ENCODE measurements around the gene PRMT1. TPM values are rescaled to one million over a fixed set of nuclear protein-coding genes. Genes with fewer than 3 reads are reported as not detected.
"Not testable (repeated sequence)": the region's sequence is repeated elsewhere in the genome, so short reads cannot be mapped to it uniquely, and the experiment has no call there.

PRMT1 gene
- total RNA-seq, 1 experiment from 2014 or later, result 536 TPM

GRCh38 chr19:49718991-49719390, 41.9 kb downstream of the PRMT1 start:
- BruUV-seq (replicated peaks), result no TSS peak
- H3K27me3 ChIP-seq (replicated peaks; ENCODE audit: insufficient read depth, low read depth, low read length, poor library complexity), result no peaks in the 10 kb centered on the region
- no peaks in the 10 kb centered on the region for H3K9me3 ChIP-seq (ENCODE audit: low read depth, low read length, poor library complexity, severe bottlenecking)
- ChIA-PET POLR2A (ENCODE audit: low non-redundant PET) (no interaction called here), CTCF (interaction anchor here (0.6 to 0.8 kb wide), 2 partner anchors 32 to 332 kb away, joined by 3 to 9 read pairs; no protein-coding TSS in a partner anchor)
- no peaks in the 10 kb centered on the region for H3K36me3 ChIP-seq (ENCODE audit: insufficient read depth, low read length, poor library complexity, severe bottlenecking)
- no peak overlapping the region for H3K4me3 ChIP-seq (ENCODE audit: low read depth, low read length, poor library complexity, severe bottlenecking)
- intact Hi-C loops (cut with micrococcal nuclease; ENCODE audit: unreplicated experiment), result no loop called here
- TF ChIP-seq, protein P1, sequence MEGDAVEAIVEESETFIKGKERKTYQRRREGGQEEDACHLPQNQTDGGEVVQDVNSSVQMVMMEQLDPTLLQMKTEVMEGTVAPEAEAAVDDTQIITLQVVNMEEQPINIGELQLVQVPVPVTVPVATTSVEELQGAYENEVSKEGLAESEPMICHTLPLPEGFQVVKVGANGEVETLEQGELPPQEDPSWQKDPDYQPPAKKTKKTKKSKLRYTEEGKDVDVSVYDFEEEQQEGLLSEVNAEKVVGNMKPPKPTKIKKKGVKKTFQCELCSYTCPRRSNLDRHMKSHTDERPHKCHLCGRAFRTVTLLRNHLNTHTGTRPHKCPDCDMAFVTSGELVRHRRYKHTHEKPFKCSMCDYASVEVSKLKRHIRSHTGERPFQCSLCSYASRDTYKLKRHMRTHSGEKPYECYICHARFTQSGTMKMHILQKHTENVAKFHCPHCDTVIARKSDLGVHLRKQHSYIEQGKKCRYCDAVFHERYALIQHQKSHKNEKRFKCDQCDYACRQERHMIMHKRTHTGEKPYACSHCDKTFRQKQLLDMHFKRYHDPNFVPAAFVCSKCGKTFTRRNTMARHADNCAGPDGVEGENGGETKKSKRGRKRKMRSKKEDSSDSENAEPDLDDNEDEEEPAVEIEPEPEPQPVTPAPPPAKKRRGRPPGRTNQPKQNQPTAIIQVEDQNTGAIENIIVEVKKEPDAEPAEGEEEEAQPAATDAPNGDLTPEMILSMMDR (conservative IDR thresholded peaks at IDR 0.05; ENCODE audit: low read depth, low read length), result no peak
- TF ChIP-seq EZH2 (IDR thresholded peaks at IDR 0.05; ENCODE audit: borderline replicate concordance, low read depth, low read length, poor library complexity, severe bottlenecking), result no peak
- no peaks in the 10 kb centered on the region for H3K4me1 ChIP-seq (ENCODE audit: insufficient read depth, low read length, poor library complexity, severe bottlenecking)
- no peak overlapping the region for H3K27ac ChIP-seq (ENCODE audit: low read depth, low read length, poor library complexity, severe bottlenecking)
- DNase-seq (ENCODE audit: low spot score), result no peak

DNA sequence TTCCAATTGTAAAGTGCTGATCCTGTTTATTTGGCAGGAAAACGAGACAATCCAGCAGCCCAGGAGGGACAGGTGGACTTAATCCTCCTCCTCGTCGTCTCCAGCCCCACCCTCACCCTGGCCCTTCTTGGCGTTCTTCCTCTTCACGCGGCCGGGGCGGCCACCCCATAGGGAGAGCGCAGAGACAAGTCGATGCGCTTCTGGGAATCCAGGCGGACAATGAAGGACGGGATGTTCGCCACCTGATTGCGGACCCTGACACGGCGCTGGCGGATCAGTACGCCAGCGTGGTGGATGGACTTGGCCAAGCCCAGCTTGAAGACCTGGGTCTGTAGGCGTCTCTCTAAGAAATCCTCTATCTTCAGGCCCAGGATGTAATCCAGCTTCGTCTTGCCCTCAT, 42.3 kb downstream of the PRMT1 start:
- intact Hi-C loops (cut with micrococcal nuclease; ENCODE audit: unreplicated experiment); H3K27me3 ChIP-seq (replicated peaks; ENCODE audit: insufficient read depth, low read depth, low read length, poor library complexity); DNase-seq (ENCODE audit: low spot score); POLR2A ChIA-PET (ENCODE audit: low non-redundant PET); H3K27ac ChIP-seq (ENCODE audit: low read depth, low read length, poor library complexity, severe bottlenecking); H3K36me3 ChIP-seq (ENCODE audit: insufficient read depth, low read length, poor library complexity, severe bottlenecking); H3K4me1 ChIP-seq (ENCODE audit: insufficient read depth, low read length, poor library complexity, severe bottlenecking); H3K9me3 ChIP-seq (ENCODE audit: low read depth, low read length, poor library complexity, severe bottlenecking); H3K4me3 ChIP-seq (ENCODE audit: low read depth, low read length, poor library complexity, severe bottlenecking); BruUV-seq (replicated peaks): not testable (repeated sequence)
- CTCF ChIA-PET, result interaction anchor here (0.6 kb wide), 2 partner anchors 32 to 85 kb away, joined by 9 read pairs; no protein-coding TSS in a partner anchor

- H3K27me3 ChIP-seq (replicated peaks; ENCODE audit: insufficient read depth, low read depth, low read length, poor library complexity), result no peaks in the 10 kb centered on the region
- H3K4me3 ChIP-seq (ENCODE audit: low read depth, low read length, poor library complexity, severe bottlenecking), result no peak overlapping the region
- intact Hi-C loops (cut with micrococcal nuclease; ENCODE audit: unreplicated experiment), result no loop called here
- H3K27ac ChIP-seq (ENCODE audit: low read depth, low read length, poor library complexity, severe bottlenecking), result no peak overlapping the region
- POLR2A ChIA-PET (ENCODE audit: low non-redundant PET), result no interaction called here
- no TSS peak for BruUV-seq (replicated peaks)
- H3K9me3 ChIP-seq (ENCODE audit: low read depth, low read length, poor library complexity, severe bottlenecking), result no peaks in the 10 kb centered on the region
- H3K36me3 ChIP-seq (ENCODE audit: insufficient read depth, low read length, poor library complexity, severe bottlenecking), result no peaks in the 10 kb centered on the region
- TF ChIP-seq, protein P1 (conservative IDR thresholded peaks at IDR 0.05; ENCODE audit: low read depth, low read length), result no peak
- no peak for TF ChIP-seq EZH2 (IDR thresholded peaks at IDR 0.05; ENCODE audit: borderline replicate concordance, low read depth, low read length, poor library complexity, severe bottlenecking)
- no peak for DNase-seq (ENCODE audit: low spot score)
- H3K4me1 ChIP-seq (ENCODE audit: insufficient read depth, low read length, poor library complexity, severe bottlenecking), result no peaks in the 10 kb centered on the region
- CTCF ChIA-PET, result no interaction called here
These were observed 50.4 kb downstream of the PRMT1 start for GRCh38 chr19:49727217-49728030.

GRCh38 chr19:49730166-49730565, 53.1 kb downstream of the PRMT1 start:
- H3K9me3 ChIP-seq (ENCODE audit: low read depth, low read length, poor library complexity, severe bottlenecking), result no peaks in the 10 kb centered on the region
- no peak overlapping the region for H3K27ac ChIP-seq (ENCODE audit: low read depth, low read length, poor library complexity, severe bottlenecking)
- H3K4me1 ChIP-seq (ENCODE audit: insufficient read depth, low read length, poor library complexity, severe bottlenecking), result no peaks in the 10 kb centered on the region
- no peak for DNase-seq (ENCODE audit: low spot score)
- ChIA-PET POLR2A (ENCODE audit: low non-redundant PET) (interaction anchor here (0.6 kb wide), 1 partner anchor 21 kb away, joined by 18 read pairs; no protein-coding TSS in a partner anchor), CTCF (no interaction called here)
- H3K4me3 ChIP-seq (ENCODE audit: low read depth, low read length, poor library complexity, severe bottlenecking), result no peak overlapping the region
- BruUV-seq (replicated peaks), result no TSS peak
- intact Hi-C loops (cut with micrococcal nuclease; ENCODE audit: unreplicated experiment), result no loop called here
- H3K27me3 ChIP-seq (replicated peaks; ENCODE audit: insufficient read depth, low read depth, low read length, poor library complexity), result no peaks in the 10 kb centered on the region
- no peak for TF ChIP-seq EZH2 (IDR thresholded peaks at IDR 0.05; ENCODE audit: borderline replicate concordance, low read depth, low read length, poor library complexity, severe bottlenecking)
- TF ChIP-seq, protein P1 (conservative IDR thresholded peaks at IDR 0.05; ENCODE audit: low read depth, low read length), result no peak
- no peaks in the 10 kb centered on the region for H3K36me3 ChIP-seq (ENCODE audit: insufficient read depth, low read length, poor library complexity, severe bottlenecking)
